GM12801 (cell line): Measurements from ENCODE around the gene POMT1.

Experiments used
- TF ChIP-seq, protein P1 (sequence below): IDR thresholded peaks from one replicate; pipeline ENCODE4 v1.5.1; 2011; ENCODE audit warnings: control low read depth; ENCODE audit not compliant: insufficient read length; ENCODE audit errors: extremely low read depth

POMT1 gene

DNA sequence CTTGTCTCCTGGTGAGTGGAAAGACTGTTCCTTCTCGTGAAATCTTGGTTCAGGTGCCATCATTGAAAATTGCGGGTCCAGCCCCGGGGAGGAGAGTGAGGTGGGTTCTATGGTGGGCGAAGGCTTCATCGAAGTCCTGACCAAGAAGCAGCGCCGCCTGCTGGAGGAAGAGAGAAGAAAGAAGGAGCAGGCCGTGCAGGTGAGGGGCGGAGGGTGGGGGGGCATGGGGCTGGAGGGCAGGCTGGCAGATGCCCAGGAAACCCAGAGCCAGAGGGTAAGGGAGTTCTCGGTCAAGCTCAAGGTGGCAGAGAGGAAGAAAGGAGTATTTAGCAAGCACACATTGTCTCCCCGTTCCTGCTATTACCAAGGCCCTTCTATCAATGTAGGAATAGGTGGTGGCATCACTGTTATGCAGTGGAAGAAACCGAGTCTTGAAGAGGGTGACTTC, 24.3 kb upstream of the POMT1 start:
- TF ChIP-seq, protein P1, sequence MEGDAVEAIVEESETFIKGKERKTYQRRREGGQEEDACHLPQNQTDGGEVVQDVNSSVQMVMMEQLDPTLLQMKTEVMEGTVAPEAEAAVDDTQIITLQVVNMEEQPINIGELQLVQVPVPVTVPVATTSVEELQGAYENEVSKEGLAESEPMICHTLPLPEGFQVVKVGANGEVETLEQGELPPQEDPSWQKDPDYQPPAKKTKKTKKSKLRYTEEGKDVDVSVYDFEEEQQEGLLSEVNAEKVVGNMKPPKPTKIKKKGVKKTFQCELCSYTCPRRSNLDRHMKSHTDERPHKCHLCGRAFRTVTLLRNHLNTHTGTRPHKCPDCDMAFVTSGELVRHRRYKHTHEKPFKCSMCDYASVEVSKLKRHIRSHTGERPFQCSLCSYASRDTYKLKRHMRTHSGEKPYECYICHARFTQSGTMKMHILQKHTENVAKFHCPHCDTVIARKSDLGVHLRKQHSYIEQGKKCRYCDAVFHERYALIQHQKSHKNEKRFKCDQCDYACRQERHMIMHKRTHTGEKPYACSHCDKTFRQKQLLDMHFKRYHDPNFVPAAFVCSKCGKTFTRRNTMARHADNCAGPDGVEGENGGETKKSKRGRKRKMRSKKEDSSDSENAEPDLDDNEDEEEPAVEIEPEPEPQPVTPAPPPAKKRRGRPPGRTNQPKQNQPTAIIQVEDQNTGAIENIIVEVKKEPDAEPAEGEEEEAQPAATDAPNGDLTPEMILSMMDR, result no peak

DNA sequence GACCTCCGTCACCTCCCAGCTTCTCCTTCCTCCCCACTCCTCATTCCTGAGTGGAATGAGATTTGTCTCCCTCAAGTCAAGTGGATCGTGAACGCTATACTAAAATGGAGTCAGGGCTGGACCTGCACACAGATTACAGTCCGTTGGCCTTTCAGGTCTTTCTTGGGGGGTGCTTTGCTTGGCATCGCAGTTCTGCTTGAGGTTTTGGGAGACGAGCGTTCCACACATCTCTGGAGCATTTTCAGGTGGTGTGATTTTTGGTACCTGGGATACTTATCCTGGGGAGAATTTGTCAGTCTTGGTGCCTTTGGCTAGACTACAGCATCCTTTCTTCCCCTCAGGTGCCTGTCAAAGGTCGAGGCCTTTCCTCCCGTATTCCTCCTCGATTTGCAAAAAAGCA, 23.8 kb upstream of the POMT1 start:
- TF ChIP-seq, protein P1, result no peak

DNA sequence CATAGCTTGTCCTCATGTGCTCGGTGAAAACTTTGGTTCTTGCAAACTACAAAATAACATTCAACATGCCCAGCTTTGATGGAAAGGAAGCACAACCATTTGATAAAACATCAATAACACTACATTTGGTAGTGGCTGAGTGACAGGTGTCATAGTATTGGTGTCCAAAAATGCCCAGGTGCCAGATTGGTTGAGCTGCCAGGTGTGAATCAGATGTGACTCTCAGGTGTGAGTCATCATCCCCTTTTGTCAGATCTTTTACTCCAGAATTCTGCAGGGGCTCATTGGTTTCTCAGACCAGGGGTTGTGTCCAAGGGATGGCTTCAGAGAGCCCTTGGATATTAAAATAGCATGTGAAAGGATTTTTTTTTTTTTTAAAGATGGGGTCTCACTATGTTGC, 22.5 kb upstream of the POMT1 start:
- TF ChIP-seq, protein P1, result no peak

DNA sequence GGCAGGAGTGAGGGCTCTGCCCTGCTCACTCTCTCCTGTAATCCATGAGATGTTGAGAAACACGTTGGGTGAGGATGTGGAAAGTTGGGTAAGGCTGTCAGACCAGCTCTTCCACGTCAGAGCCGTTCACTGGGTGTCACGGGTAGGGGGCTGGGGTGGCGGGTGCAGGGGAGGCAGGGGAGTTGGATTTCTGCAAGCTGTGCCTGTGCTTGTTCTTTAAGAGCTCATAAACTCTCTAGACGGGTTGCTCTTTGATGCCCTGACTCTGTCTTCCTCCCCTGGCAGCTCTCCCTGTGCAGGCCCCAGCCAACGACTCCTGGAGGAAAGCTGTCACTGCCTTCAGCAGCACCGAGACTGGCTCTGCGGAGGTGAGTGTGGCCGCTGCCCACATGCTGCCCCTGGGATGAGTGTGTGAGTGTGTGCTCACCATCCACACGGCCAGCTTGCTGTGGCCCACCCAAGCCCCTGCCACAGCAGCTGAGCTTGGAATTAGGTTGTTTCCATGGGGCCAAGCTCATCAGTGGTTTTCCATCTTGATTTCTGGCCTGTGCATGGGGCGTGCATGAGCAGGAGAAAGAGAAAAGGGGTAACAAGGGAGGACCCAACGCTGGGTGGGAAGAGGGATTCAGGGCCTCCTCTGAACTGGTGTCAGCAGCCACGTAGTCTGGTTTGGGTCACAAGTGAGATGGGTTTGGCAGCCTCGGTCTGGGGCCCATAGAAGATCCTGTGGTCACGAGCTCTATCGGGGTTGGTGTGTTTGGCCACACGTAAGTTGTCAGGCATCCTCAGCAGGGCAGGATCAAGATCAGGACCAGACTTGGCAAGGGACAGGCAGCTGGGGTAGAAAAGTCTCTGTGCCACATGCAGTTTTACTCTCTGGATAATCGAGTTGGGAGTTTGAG, 21.0 kb upstream of the POMT1 start:
- TF ChIP-seq, protein P1, result no peak

DNA sequence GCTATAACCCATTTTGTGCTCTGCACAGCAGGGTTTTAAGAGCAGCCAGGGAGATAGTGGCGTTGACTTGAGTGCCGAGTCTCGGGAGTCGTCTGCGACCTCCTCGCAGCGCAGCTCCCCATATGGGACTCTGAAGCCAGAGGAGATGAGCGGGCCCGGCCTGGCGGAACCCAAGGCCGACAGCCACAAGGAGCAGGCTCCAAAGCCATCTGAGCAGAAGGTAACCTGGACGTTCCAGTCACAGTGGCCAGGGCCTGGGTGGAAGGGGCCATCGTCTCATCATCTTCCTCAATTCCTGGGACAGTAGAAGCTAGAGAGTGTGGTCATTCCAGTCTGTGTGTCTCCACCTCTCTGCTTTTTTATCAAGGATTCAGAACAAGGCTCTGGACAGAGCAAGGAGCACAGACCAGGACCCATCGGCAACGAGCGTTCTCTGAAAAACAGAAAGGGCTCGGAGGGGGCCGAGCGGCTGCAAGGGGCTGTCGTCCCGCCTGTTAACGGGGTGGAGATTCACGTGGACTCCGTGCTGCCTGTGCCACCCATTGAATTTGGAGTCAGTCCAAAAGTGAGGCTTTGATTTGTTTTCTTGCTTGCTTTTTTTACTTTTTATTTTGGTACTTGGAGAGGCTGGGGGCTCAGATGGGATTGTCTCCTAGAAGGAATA, 20.2 kb upstream of the POMT1 start:
- TF ChIP-seq, protein P1, result no peak

DNA sequence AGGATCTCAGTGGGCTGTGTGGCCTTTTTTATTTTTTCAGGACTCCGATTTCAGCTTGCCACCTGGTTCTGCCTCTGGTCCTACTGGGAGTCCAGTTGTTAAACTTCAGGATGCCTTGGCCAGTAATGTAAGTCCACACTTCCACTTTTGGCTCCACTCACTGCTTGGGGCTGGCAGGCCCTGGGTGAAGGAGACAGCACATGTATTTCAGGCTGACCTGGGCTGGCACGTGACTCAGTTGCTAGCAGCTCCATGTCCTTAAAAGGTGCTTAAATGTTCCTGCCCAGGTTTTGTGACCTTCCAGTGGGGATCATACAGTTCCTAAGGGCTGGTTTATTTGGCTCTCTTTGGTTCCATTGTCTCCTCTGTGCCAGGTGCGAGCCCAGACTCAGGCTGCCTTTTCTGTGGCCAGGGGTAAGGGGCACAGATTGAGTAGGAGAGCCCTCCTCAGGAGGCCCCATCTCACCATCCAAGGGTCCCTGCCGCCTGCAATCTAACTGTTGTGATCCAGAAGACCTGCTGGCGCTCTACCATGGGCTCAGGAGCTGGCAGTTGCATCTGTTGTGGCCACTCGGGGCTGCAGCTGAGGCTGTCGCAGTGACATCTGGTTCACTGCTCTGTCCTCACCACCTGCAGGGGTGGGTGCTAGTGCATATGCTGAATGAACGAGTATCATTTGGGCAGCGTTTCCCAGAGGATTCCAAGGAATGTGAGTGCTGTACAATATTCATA, 19.2 kb upstream of the POMT1 start:
- TF ChIP-seq, protein P1, result no peak

DNA sequence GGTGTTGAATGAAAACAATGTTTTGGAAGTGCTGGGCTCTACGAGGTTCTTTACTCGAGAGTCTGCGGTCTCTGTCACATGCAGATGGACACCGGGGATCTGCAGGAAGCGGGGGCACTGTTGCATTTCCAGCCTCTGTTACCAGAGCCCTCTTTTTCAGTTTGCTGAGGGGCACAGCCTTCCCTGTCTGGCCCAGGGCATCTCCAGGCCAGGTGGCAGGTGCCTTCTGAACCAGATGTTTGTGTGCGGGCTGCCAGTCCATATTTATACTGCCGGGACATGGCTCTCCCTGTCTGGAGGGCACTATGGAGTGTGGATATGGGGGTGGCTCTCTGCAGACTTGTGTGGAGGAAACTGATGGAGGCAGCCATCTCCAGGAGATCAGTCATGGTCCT, 18.7 kb upstream of the POMT1 start:
- TF ChIP-seq, protein P1, result no peak
